NK-92 treated with Interleukin-12 subunit alpha and Interleukin-12 subunit beta, amount 100 ng/mL, for 24 hours (cell line): Measurements from ENCODE around the gene SMG6.
A peak's percentile ranks its signal among the peaks of the same experiment; 100 is the strongest.
"Not testable (repeated sequence)": the region's sequence is repeated elsewhere in the genome, so short reads cannot be mapped to it uniquely, and the experiment has no call there.

Experiments used
- DNase-seq: peaks from one replicate; lab custom pipeline; 2025; lab: John Stamatoyannopoulos, UW

Gene SMG6

DNA sequence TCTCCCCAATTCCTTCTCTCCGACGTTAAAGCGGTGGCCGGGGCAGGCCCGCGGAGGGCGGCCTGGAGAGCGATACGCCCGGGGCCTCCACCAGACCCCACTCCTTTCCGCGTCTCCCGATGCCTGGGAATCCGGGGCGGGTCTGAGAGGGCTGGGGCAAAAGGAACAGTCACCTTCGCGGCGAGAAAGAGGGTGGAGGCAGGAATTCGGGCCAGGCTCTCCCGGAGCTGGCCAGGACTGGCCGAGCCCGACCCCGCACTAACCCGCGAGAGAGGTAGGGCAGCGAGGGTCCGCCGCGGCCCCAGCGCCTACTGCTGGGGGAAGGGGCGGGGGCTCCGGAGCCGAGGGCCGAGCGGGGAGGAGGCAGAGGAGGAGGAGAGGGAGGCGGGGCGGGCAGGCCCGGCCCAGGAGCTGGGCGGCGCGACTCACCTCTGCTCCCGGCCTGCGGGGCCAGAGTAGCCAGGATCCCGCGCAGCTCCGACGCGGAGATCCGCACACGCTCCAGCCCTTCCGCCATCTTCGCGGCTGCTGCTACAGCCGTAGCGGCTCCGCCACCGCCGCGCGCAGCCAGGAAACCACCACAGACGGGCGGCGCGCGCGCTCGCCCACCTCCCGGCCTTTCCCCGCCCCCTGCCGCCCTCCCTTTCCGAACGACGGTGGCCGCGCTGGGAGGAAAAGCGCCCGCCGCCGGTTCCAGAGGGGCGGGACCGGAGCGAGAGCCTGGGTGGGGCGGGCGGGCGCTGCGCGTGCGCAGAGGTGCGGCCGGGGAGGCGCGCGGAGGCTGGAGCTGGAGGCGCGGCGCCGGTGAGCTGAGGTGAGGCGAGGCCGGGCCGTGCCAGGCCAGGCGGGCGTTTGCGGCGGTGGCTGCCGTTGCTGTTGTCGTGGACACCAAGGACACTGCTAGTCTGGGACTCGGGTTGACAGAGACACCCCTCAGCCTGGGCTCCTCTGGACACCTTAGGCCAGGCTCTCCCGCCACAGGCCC lies at the start of gene SMG6, which contains the start of gene SRR:
Gene SMG6, minus strand, starts transcription at position 582 of the 985 bp plus-strand sequence. Its CDS starts 65 bp downstream, at position 517.
Gene SRR, plus strand, starts transcription at position 747 of the 985 bp plus-strand sequence. CDS start 11,611 bp downstream, outside the sequence.
- peak; percentile 73 for DNase-seq

DNA sequence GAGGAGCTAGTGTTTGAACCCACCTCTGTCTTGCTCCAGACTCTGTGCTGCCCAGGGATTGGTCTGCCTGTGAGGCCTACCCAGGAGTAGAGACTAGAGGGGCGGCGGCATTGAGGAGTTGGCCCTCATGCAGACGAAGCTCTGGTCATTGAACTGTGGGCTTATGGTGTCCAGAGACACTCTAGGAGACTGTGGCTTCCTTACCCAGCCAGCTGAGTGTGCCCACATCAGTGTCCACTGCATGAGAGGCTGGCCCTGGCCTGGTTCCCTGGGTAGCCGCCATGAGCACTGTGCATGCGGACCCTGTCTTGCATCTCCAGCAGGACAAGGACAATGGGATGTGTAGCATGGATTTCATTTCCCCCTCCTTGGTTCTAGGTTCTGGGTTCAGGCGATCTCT lies 47.7 kb upstream of the SMG6 start:
- DNase-seq = no peak

DNA sequence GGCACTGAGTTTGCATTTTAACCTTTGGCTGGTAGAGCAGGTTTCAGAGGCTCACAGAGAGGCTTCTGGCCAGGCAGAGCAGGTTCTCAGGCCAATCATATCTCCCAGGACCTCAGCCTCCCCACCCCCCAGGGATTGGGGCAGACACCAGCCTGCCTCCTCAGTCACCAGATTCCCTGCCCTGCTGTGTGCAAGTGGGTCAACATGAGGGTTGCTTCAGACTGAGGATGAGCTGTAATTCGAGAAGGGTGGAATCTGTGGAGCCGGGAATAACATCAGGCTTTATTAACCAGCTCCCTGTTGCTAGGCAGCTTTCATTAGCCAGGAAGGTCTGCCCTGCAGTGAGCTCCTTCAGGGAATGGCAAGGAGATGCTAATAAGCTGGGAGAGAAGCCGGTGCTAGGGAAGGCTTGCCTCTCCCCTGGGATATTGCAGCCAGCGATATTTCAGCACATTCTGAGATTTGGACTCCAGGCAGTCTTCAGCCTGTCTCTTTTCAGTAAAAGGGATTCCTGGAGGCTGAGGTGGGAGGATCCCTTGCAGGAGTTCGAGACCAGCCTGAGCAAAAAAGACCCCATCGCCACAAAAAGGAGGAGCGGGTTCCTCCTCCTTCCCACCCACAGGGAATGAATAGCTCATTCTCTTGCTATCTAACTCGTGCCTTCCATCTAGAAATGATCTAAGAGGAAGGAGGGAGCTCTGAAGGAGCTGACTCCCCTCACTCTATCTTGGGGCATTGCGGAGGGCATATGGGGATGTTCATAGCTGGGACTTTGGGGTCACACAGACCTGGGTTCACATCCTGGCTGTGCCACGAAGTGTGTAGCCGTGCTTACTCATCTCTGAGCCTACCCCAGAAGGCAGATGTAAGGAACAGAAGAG lies 44.5 kb upstream of the SMG6 start:
- no peak for DNase-seq

DNA sequence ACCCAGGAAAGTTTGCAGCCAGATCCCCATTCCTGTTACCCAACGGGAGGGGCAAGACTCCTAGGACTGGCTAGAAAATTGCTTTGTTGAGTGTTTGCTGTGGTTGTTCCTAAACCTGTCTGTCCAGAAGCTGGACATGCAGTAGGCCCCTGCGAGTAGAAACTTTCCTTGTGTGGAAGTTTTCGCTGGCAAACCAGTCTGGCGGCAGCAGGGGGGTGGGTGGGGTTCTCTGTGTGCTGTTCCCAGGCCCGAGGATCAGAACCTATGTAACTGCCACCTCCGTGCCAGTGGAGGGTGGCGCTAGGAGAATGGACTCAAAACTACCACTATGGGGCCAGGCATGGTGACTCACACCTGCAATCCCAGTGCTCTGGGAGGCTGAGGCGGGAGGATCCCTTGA lies 42.9 kb upstream of the SMG6 start:
- DNase-seq = no peak

DNA sequence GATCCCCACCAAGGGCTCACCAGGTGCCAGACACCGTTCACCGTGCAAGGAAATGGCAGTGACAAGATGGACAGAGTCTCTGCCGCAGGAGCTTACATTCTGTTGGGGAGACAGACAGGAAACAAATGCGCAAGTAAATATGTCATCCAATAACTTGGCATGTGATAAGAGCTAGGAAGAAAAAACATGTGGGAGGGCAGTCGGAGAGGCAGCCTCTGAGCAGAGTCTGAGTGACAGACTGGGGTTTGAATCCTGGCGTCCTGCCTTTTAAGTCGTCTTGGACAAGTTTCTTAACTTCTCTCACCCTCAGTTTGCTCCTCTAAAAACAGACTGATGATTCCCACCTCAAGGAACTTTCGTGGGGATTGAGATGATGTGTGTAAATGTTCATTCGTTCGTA lies 40.9 kb upstream of the SMG6 start:
- no peak for DNase-seq

DNA sequence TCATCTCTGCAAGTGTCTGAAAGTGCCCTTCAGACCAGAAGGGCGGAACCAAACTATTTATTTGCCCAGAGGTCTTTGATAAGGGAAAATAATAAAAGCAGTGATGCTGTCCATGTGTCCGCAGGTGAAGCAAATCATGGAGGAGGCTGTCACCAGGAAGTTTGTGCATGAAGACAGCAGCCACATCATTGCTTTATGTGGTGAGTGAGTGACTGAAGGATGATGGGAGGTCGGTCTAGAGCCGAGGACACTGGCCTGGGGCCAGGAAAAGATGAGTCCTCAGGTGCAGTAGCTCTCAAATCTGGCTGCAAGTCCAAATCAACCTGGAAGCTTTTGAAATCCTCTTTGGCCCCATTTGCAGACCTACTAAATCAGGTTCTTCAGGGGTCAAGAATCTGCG lies 39.8 kb upstream of the SMG6 start:
- no peak for DNase-seq

DNA sequence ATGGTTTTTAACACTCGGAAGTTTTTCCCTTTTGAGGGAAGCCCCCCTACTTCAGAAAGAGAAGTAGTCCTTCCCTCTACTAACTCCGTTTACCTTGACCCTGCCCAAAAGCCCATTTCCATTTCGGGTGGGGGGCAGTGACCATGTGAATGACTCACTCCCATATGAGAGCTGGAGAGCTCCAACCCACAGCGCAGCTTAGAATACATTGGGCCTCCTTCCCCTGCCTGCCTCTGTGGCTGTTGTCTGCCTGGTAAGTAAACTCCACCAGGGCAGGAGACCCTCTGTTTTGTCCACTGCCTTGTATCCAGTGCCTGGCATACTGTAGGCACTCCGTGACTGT lies 34.7 kb upstream of the SMG6 start:
- DNase-seq = no peak

DNA sequence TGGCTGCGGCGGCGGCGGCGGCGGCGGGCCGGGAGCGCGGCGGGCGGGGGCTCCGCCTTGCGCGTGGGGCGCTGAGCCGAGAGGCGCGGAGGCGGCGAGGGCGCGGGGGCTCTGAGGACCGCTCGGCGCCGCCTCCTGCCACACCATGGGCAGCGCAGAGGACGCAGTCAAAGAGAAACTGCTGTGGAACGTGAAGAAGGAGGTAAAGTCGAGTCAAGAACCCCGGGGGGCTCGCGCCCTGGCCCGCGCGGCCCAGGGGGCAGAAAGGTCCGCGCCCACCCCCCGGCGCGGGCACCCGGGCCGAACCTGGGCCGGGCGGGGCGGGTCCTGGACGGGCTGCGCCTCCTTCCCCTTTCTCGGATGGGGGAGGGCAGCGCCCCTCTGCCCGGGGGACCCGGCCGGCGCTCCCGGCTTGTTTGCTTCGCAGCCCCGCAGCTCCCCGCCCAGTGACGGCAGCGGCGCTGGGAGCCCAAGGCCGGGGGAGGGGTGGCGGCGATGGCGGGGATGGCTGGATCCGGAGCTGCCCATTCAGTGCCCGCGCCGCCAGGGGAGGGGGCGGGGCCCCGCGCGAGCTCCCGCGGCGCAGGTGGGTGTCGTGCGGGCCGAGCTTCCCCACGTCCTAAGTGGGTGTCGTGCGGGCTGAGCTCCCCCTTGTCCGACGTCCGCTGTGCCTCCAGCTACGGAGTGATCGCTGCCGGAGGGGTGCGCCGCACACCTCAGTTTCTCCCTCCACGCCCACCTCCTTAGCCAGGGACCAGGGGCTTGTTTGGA lies 34.1 kb upstream of the SMG6 start:
- no peak for DNase-seq

DNA sequence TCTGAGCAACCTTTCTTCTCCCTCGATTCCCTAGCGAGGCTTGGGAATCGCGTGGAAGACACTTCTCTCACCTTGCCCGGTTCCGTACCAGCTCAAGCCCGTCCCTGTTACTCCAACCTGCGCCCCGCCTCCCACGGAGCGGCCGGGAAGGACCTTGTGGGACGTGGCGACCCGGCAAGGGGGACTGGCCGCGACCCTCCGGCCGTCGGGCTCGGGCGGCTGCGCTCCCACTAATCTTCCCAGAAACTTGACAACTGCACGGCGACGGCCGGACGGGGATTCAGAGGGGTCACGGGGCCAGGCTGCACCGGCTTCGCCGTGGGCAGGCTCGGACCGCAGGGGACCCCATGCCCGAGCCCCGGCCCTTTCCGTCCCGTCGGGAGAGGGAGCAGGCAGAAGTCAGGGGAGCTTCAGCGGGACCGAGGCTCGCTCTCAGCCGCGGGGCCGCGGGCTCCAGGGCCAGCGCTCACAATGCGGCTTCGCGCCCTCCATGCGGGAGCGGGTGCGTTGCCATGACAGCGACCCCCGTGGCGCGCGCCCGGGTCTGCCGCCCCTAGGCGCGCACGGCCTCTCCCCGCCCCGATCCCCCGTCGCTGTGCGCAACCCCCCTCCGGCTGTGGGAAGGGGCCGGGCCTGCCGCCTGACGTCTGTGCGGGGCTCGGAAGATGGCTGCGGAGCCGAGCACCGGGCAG lies 33.4 kb upstream of the SMG6 start, which contains the start of gene SGSM2:
Gene SGSM2, plus strand, starts transcription at position 650 of the 692 bp plus-strand sequence. CDS start 188 bp downstream, outside the sequence.
- no peak for DNase-seq

DNA sequence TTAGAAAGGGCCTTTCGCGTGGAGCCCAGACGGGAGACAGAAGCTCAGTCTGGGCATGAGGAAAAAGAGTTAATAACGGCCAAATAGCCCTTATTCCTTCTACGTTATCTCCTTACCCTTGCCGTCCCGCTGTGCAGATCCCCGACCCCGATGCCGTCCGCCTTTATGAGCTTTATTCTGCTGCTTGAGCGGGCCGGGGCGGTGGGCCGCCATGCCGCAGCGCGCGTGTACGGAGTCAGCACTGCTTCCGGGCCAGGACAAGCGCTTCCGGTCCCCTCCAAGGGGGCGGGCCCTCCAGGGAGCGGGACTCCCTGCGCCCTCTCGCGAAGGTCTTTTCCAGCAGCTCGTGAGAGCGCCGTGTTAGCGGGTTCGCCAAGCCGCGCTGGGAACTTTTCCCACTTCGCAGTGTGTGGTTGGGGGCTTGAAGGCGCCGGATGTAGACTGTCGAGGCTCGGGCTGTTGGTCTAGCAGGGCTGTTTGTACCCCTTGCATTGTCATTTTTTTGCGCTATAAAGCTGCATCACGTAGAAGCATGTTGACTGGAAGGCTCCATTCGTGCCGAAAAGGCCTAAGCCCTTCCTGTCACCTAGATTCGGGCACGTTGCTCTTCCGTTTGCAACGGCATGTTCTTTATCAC lies 32.7 kb upstream of the SMG6 start, which contains the start of gene TSR1:
Gene TSR1, minus strand, starts transcription at position 243 of the 637 bp plus-strand sequence. Its CDS starts 30 bp downstream, at position 213.
- DNase-seq = peak; percentile 71

DNA sequence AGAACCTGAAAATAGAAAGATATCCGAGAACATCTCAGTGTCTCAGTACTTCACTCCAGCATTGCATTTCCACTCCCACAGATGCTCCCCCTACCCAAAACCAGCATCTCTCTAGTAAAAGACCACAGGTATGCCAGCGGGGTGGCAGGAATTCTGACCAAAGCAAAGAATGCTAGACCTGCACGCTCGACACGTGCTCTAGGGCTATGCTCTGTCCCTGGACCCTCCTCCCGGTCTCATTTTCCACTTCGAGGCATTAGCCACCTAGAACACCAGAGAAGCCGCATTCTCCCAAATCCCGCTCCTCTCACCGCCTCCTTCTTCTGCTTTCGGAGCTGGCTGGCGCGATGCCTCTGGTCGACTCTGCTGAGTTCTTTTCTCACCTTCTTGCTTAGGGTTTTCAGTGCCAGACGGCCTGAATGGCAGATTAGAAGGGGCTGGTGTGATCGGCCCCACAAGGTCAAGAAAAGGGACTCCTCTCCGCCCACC lies 32.2 kb upstream of the SMG6 start:
- DNase-seq = no peak

DNA sequence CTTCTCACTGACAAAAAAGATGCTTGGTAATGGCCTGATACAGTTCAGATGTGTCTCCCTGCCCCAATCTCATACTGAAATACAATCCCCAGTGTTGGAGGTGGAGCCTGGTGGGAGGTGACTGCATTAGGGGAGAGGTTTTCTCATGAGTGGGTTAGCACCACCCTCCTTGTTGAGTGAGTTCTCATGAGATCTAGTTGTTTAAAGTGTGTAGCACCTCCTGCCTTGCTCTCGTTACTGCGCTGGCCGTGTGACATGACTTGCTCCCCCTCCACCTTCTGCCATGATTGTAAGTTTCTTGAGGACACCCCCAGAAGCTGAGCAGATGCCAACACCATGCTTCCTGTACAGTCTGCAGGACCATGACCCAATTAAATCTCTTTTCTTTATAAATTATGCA lies 27.7 kb upstream of the SMG6 start:
- no peak for DNase-seq

DNA sequence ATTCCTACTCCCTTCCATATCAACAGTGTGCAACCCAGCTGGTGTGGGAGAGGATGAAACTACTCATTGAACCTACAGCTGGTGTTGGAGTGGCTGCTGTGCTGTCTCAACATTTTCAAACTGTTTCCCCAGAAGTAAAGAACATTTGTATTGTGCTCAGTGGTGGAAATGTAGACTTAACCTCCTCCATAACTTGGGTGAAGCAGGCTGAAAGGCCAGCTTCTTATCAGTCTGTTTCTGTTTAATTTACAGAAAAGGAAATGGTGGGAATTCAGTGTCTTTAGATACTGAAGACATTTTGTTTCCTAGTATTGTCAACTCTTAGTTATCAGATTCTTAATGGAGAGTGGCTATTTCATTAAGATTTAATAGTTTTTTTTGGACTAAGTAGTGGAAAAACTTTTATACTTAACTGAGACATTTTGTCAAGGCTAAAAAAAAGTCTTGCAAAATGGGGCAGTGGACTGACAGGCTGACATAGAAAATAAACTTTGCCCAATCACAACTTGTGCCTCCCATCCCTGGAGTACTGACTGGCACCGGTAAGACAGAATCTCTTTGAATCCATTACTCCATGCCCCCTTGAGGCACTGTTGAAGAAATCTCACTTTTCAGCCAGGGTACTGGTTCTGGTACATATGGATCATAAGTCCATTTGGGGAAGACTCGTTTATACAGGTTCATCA lies 20.2 kb upstream of the SMG6 start:
- DNase-seq = no peak

DNA sequence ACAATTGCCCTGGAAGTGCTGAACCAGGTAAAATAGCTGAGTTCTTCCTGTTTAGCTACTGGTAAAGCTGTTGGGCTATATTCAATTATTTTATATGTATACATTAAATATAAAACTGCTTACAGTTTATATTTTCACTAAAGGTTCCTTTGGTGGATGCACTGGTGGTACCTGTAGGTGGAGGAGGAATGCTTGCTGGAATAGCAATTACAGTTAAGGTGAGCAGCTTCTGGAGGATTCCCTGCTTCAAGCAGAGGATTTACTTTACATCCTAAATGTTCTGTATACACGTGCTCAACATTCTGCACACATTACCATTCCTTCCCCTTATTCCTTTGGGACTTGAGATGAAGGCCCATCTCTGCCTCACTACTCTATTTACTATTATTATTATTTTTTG lies 17.8 kb upstream of the SMG6 start:
- no peak for DNase-seq

DNA sequence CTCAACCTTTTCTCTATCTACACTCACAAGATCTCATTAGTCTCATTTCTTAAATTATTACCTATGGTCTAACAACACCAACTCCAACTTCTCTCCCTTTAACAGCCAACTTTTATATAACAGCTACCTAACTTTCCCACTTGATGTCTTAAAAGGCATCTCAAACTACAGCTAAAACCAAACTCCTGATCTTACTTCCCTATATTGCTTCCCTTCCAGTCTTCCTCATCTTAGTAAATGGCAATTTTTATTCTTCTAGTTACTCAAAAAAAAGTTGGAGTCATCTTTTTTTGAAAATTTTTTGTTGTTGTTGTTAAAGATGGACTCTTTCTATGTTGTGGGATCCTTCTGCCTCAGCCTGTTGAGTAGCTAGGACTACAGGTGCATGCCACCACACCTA lies 15.5 kb upstream of the SMG6 start:
- DNase-seq = no peak

DNA sequence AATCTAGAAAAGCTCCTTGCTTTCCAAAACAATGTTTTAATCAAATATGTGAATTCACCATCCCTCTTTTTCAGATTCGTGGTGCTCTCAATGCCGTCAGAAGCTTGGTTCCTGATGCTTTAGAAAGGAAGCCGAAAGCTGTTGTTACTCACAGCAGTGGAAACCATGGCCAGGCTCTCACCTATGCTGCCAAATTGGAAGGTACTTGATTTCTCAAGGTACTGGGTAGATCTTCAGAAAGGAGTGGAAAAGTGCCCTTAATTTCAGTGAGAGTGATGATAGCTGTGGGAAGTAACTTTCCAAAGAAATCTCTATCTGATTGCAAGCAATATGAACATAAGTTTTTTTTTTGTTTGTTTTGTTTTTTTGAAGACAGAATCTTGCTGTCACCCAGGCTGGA lies 14.2 kb upstream of the SMG6 start:
- DNase-seq = no peak

DNA sequence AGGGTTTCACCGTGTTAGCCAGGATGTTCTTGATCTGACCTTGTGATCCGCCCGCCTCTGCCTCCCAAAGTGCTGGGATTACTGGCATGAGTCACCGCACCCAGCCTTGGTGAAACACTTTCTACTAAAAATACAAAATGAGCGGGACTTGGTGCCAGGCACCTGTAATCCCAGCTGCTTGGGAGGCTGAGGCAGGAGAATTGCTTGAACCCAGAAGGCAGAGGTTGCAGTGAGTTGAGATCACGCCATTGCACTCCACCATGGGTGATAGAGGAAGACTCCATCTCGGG lies 13.3 kb upstream of the SMG6 start:
- not testable (repeated sequence) for DNase-seq

DNA sequence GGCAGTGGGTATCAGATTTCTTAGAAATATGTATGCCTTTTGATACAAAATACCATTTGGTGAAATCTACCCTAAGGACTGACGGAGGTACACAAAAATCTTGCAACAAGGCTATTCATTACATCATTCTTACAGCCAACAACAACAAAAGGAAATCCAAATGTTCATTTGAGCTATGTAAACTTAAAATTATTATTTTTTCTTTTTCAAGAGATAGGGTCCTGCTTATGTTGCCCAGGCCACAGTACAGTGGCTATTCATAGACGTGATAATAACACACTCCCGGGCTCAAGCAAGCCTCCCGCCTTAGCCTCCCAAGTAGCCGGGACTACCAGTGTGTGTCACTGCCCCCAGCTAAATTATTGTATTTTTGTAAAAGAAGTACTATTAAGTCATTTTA lies 9.2 kb upstream of the SMG6 start:
- DNase-seq = no peak

DNA sequence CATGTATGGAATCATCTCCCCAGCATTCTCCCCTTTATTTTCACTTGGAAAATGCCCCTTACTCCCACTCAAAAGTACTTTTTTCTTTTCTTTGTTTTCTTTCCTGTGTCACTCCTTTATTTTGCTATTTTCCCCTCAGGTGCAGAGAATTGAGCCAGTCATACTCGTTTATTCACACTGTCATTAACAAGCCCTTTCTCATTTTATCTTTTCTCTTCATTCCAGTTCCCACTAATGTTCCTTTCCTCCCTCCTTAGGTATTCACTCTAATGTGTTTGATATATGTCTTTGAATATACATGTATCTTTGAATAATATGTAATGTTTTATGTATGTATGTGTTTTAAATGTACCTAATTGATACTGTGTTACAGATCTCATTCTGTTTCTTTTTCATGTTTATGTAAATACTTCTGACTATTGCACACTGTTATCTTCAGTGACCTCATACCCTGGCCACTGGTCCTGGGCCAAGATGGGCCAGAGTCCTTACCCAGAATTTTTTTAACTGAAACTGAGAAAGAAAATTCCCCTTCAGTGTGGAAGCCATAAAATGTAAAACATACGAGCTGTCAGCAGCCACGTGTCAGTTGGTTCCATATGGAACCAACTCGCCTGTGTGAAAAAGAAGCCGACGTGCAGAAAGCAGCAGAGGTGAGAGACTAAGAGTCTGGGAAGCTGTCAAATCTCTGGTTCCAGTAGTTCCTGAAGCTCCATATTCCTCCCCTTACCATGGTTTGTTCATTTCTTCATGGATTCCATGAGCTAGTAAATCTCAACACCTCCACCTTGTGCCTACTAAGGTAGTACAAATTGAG lies 6.0 kb upstream of the SMG6 start:
- DNase-seq = no peak
